Thyroid gland (tissue), 4 donors: ENCODE results near the gene SPATA17. TPM values are rescaled to one million over a fixed set of nuclear protein-coding genes. Genes with fewer than 3 reads are reported as not detected.

Experiments used
- small RNA-seq: library from RNA; depleted of rRNA; stranded (forward); fragments of <200 nt; gene quantifications from one replicate; pipeline ENCODE3, GENCODE V24; 2016
- total RNA-seq, 4 donors: library from RNA; depleted of rRNA; stranded (reverse); fragments of >200 nt; gene quantifications; one replicate each; pipeline ENCODE4 v1.2.3, GENCODE V29; 2016

The SPATA17 gene
- total RNA-seq, 4 donors from 2014 or later = 1.2 to 5.8 (median 3.2) TPM

Small RNA genes lying within 50 kb of the gene (small RNA-seq; reads per million reads assigned to genes)
- gene UBBP2 = not detected

Other genes starting within 250 kb of the SPATA17 start
- gene GPATCH2, start 254 bp upstream of the SPATA17 start, total RNA-seq = 10 to 100 TPM; 21.4 to 47.9 (median 34.0) TPM